Transverse colon (tissue), 4 donors: Measurements from ENCODE around the gene PRR33. TPM values are rescaled to one million over a fixed set of nuclear protein-coding genes. Genes with fewer than 3 reads are reported as not detected.
A peak's percentile ranks its signal among the peaks of the same experiment; 100 is the strongest.

Source experiments
- DNase-seq: peaks from one replicate; pipeline ENCODE4 v3.0.0-alpha.2; 2019
- H3K27ac ChIP-seq, 4 donors: fragments of 200-600 bp; sonication (generic); 2 replicates each; pipeline ENCODE4 v1.5.1; 2016 to 2018; ENCODE audit warnings: inconsistent platforms in 4 of 4
- H3K27me3 ChIP-seq: fragments of 200-600 bp; sonication (generic); 2 replicates; pipeline ENCODE4 v1.5.1; 2017; ENCODE audit warnings: inconsistent platforms
- H3K36me3 ChIP-seq, 4 donors: fragments of 200-600 bp; sonication (generic); 2 replicates each; pipeline ENCODE4 v1.5.1; 2017 to 2019; ENCODE audit warnings: inconsistent platforms in 4 of 4
- H3K4me1 ChIP-seq, 4 donors: fragments of 200-600 bp; sonication (generic); 2 replicates each; pipeline ENCODE4 v1.5.1; 2017 to 2020; ENCODE audit warnings: inconsistent platforms in 4 of 4
- H3K4me3 ChIP-seq, 4 donors: fragments of 200-600 bp; sonication (generic); 1 replicate in 1 of 4; 2 replicates in 3 of 4; pipeline versions ENCODE4 v1.5.1 to v1.6.1; 2017 to 2019; ENCODE audit warnings: inconsistent platforms in 4 of 4
- H3K9me3 ChIP-seq, 2 donors: fragments of 200-600 bp; sonication (generic); 2 replicates each; pipeline ENCODE4 v1.5.1; 2017 to 2019; ENCODE audit warnings: inconsistent platforms in 2 of 2
- CTCF ChIP-seq, 5 experiments: fragments of 200-600 bp in 3 of 5; fragments of 450-650 bp in 2 of 5; sonication (generic) in 3 of 5; IDR thresholded peaks; 1 replicate in 2 of 5; 2 replicates in 3 of 5; pipeline ENCODE4 v1.5.1; 2016 to 2017; ENCODE audit warnings: antibody characterized with exemption in 5 of 5, inconsistent platforms in 3 of 5, mild to moderate bottlenecking in 2 of 5, moderate library complexity in 1 of 5
- EP300 ChIP-seq: sonication (generic); formaldehyde crosslinking; IDR thresholded peaks from one replicate; pipeline ENCODE4 v1.6.1; 2017; ENCODE audit warnings: antibody characterized with exemption, low read depth
- POLR2A ChIP-seq: fragments of 450-650 bp; IDR thresholded peaks from one replicate; pipeline ENCODE4 v1.6.1; 2016; ENCODE audit warnings: antibody characterized with exemption, mild to moderate bottlenecking, moderate library complexity
- POLR2AphosphoS5 ChIP-seq, 3 donors: sonication (generic); formaldehyde crosslinking; IDR thresholded peaks; one replicate each; pipeline ENCODE4 v1.6.1; 2016; ENCODE audit warnings: antibody characterized with exemption in 3 of 3
- WGBS, 2 donors: methylation state at CpG; one replicate each; pipeline ENCODE4 v1.1.5; 2018; ENCODE audit warnings: low coverage in 1 of 2; 5-methylcytosine and 5-hydroxymethylcytosine counted together
- in situ Hi-C, 4 donors: fragments of 200-750 bp; cut with MboI; loops; one replicate each; pipeline versions ENCODE4 v1.15.0 to v1.15.1; 2017; ENCODE audit warnings: low sequenced_read_pairs in 3 of 4, low pct_ligation_motif_present in 1 of 4, low pct_unique_long_range_greater_than_20kb in 1 of 4
- intact Hi-C: fragments of 100-400 bp; cut with DNase I; formaldehyde crosslinking; loops from one replicate; pipeline ENCODE4 v1.15.1; 2023; ENCODE audit warnings: low total_unique reads
- total RNA-seq, 4 donors: library from RNA; depleted of rRNA; stranded (reverse); fragments of >200 nt; gene quantifications; one replicate each; pipeline ENCODE4 v1.1.0, GENCODE V29; 2016

Gene PRR33
- total RNA-seq, 4 donors from 2014 or later: not detected

- Histone ChIP-seq H3K4me3 (no peak overlapping the region), H3K9me3 (no peaks in the 10 kb centered on the region), H3K36me3 (no peaks in the 10 kb centered on the region), H3K27ac (peak overlapping the region; percentile 60 to 74 (median 67)), H3K4me1 (peaks cover 0 to 45% (median 13%) of the 10 kb centered on the region in 4 donors), H3K27me3 (no peaks in the 10 kb centered on the region)
- in situ Hi-C loops: no loop called here
- intact Hi-C loops: loop anchor here (5.0 kb wide), 1 partner anchor 926 kb away; no protein-coding TSS in a partner anchor
- 61% methylated on average over 38 of the region's 43 CpGs; no CpG with 5 or more reads in 1 of the 2 donors for WGBS, 2 donors
- DNase-seq: no peak
- TF ChIP-seq POLR2AphosphoS5 (IDR thresholded peaks at IDR 0.05): no peak
- TF ChIP-seq EP300: no peak
- no peak for TF ChIP-seq POLR2A
- TF ChIP-seq CTCF (IDR thresholded peaks at IDR 0.05): no peak
Observed at GRCh38 chr11:1881442-1882264, 10.0 kb downstream of the PRR33 start.

GRCh38 chr11:1880746-1881441, 10.8 kb downstream of the PRR33 start:
- in situ Hi-C loops: no loop called here
- no peak for DNase-seq
- peaks cover 0 to 52% (median 16%) of the 10 kb centered on the region in 4 donors for H3K4me1 ChIP-seq

GRCh38 chr11:1879941-1880720, 11.6 kb downstream of the PRR33 start:
- intact Hi-C loops (loop anchor here (5.0 kb wide), 1 partner anchor 927 kb away; no protein-coding TSS in a partner anchor), in situ Hi-C loops (no loop called here)
- TF ChIP-seq EP300 (no peak), POLR2A (no peak), CTCF (IDR thresholded peaks at IDR 0.05) (no peak), POLR2AphosphoS5 (IDR thresholded peaks at IDR 0.05) (no peak)
- no peak for DNase-seq
- peak overlapping the region; percentile 60 to 74 (median 67) for H3K27ac ChIP-seq
- no peaks in the 10 kb centered on the region for H3K9me3 ChIP-seq
- H3K36me3 ChIP-seq: no peaks in the 10 kb centered on the region
- WGBS, 2 donors: 47 to 75% methylated on average over 3 to 28 of the region's 32 CpGs
- H3K4me1 ChIP-seq: peaks cover 0 to 60% (median 17%) of the 10 kb centered on the region in 4 donors
- no peaks in the 10 kb centered on the region for H3K27me3 ChIP-seq
- no peak overlapping the region for H3K4me3 ChIP-seq

More at GRCh38 chr11:1880746-1881441, 10.8 kb downstream of the PRR33 start:
- no peaks in the 10 kb centered on the region for H3K27me3 ChIP-seq
- no peak for TF ChIP-seq POLR2AphosphoS5 (IDR thresholded peaks at IDR 0.05)
- TF ChIP-seq CTCF (IDR thresholded peaks at IDR 0.05): no peak
- no peak for TF ChIP-seq EP300
- no peak for TF ChIP-seq POLR2A
- no peak overlapping the region for H3K4me3 ChIP-seq
- H3K9me3 ChIP-seq: no peaks in the 10 kb centered on the region
- no peaks in the 10 kb centered on the region for H3K36me3 ChIP-seq
- WGBS, 2 donors: 60 to 80% methylated on average over 1 to 6 of the region's 9 CpGs
- intact Hi-C loops: loop anchor here (5.0 kb wide), 1 partner anchor 926 kb away; no protein-coding TSS in a partner anchor
- H3K27ac ChIP-seq: peak overlapping the region; percentile 60 to 74 (median 67)
